SK-N-SH treated with all-trans-retinoic acid at 6 μM for 48 hours (cell line): ENCODE measurements around the gene COL19A1.

Experiments
- ATAC-seq: fragments of 200-7000 bp; cut with Tn5 transposase; 3 replicates; pipeline ENCODE4 v1.9.1; 2020; ENCODE audit warnings: mild to moderate bottlenecking, moderate library complexity
- ARNTL ChIP-seq: fragments of 450-650 bp; formaldehyde crosslinking; IDR thresholded peaks from 2 replicates; pipeline ENCODE4 v1.5.0; 2020; ENCODE audit warnings: low read depth, mild to moderate bottlenecking, moderate library complexity, borderline replicate concordance
- BACH2 ChIP-seq: fragments of 250-450 bp; sonication (Bioruptor Pico); IDR thresholded peaks from 2 replicates; pipeline ENCODE4 v1.9.0; 2021; ENCODE audit warnings: mild to moderate bottlenecking, borderline replicate concordance
- CREB5 ChIP-seq: fragments of 250-450 bp; sonication (Bioruptor Pico); IDR thresholded peaks from 2 replicates; pipeline ENCODE4 v1.5.1; 2020; ENCODE audit warnings: low read depth, mild to moderate bottlenecking, moderate library complexity
- CSDC2 ChIP-seq: fragments of 250-450 bp; sonication (Bioruptor Pico); IDR thresholded peaks from 2 replicates; pipeline ENCODE4 v1.5.0; 2020; ENCODE audit warnings: mild to moderate bottlenecking, moderate library complexity
- CSRNP3 ChIP-seq: fragments of 250-450 bp; sonication (Bioruptor Pico); IDR thresholded peaks from 2 replicates; pipeline ENCODE4 v1.5.1; 2021; ENCODE audit warnings: mild to moderate bottlenecking, moderate library complexity
- GLIS3 ChIP-seq: fragments of 250-450 bp; sonication (Bioruptor Pico); IDR thresholded peaks from 2 replicates; pipeline ENCODE4 v1.5.0; 2020; ENCODE audit warnings: mild to moderate bottlenecking, moderate library complexity
- ISL1 ChIP-seq: fragments of 250-450 bp; sonication (Bioruptor Pico); IDR thresholded peaks from 2 replicates; pipeline ENCODE4 v2.1.2; 2022; ENCODE audit warnings: mild to moderate bottlenecking, moderate library complexity
- OSR1 ChIP-seq: fragments of 250-450 bp; sonication (Bioruptor Pico); IDR thresholded peaks from 2 replicates; pipeline ENCODE4 v1.8.0; 2022; ENCODE audit warnings: moderate library complexity, mild to moderate bottlenecking, inconsistent platforms
- PATZ1 ChIP-seq: fragments of 250-450 bp; sonication (Bioruptor Pico); IDR thresholded peaks from 2 replicates; pipeline ENCODE4 v1.8.0; 2020; ENCODE audit warnings: mild to moderate bottlenecking, moderate library complexity, borderline replicate concordance
- POU6F1 ChIP-seq: fragments of 250-450 bp; sonication (Bioruptor Pico); IDR thresholded peaks from 2 replicates; pipeline ENCODE4 v1.8.0; 2021; ENCODE audit warnings: low read depth, mild to moderate bottlenecking, moderate library complexity, borderline replicate concordance
- PPARA ChIP-seq: fragments of 250-450 bp; sonication (Bioruptor Pico); IDR thresholded peaks from 2 replicates; pipeline ENCODE4 v1.5.0; 2020; ENCODE audit warnings: mild to moderate bottlenecking, borderline replicate concordance
- RARB ChIP-seq: fragments of 250-450 bp; sonication (Bioruptor Pico); IDR thresholded peaks from 2 replicates; pipeline ENCODE4 v1.8.0; 2021; ENCODE audit warnings: mild to moderate bottlenecking, moderate library complexity
- TCF4 ChIP-seq: fragments of 250-450 bp; sonication (Bioruptor Pico); IDR thresholded peaks from 2 replicates; pipeline ENCODE4 v1.8.0; 2021; ENCODE audit warnings: mild to moderate bottlenecking, moderate library complexity, borderline replicate concordance
- TOX ChIP-seq: fragments of 250-450 bp; sonication (Bioruptor Pico); IDR thresholded peaks from 2 replicates; pipeline ENCODE4 v1.8.0; 2021; ENCODE audit warnings: mild to moderate bottlenecking, moderate library complexity, borderline replicate concordance
- TSHZ2 ChIP-seq: fragments of 250-450 bp; sonication (Bioruptor Pico); IDR thresholded peaks from 2 replicates; pipeline ENCODE4 v1.5.0; 2020; ENCODE audit warnings: mild to moderate bottlenecking, moderate library complexity
- ZC3H10 ChIP-seq: fragments of 250-450 bp; sonication (Bioruptor Pico); IDR thresholded peaks from 2 replicates; pipeline ENCODE4 v1.5.1; 2021; ENCODE audit warnings: mild to moderate bottlenecking, moderate library complexity
- ZFP3 ChIP-seq: fragments of 250-450 bp; sonication (Bioruptor Pico); IDR thresholded peaks from 2 replicates; pipeline ENCODE4 v1.5.0; 2020; ENCODE audit warnings: mild to moderate bottlenecking, moderate library complexity
- ZNF565 ChIP-seq: fragments of 450-650 bp; formaldehyde crosslinking; conservative IDR thresholded peaks from 2 replicates; pipeline ENCODE4 v1.5.0; 2020; ENCODE audit warnings: low read depth, mild to moderate bottlenecking, moderate library complexity
- ZNF70 ChIP-seq: fragments of 450-650 bp; formaldehyde crosslinking; IDR thresholded peaks from 2 replicates; pipeline ENCODE4 v1.5.0; 2020; ENCODE audit warnings: mild to moderate bottlenecking, moderate library complexity
- ZNF8 ChIP-seq: fragments of 450-650 bp; formaldehyde crosslinking; IDR thresholded peaks from 2 replicates; pipeline ENCODE4 v1.5.0; 2020; ENCODE audit warnings: mild to moderate bottlenecking, moderate library complexity

Gene COL19A1

GRCh38 chr6:69881322-69882151 lies 15.2 kb downstream of the COL19A1 start:
- ATAC-seq, result no peak
- TF ChIP-seq ZNF8 (CRISPR knock-in tag) (no peak), TSHZ2 (no peak), TCF4 (CRISPR knock-in tag) (no peak), ZFP3 (no peak), OSR1 (CRISPR knock-in tag) (no peak), TOX (CRISPR knock-in tag) (no peak), CSRNP3 (CRISPR knock-in tag) (no peak), ARNTL (CRISPR knock-in tag) (no peak), RARB (no peak), ZNF565 (CRISPR knock-in tag) (no peak), POU6F1 (CRISPR knock-in tag) (no peak), PATZ1 (CRISPR knock-in tag) (no peak), ISL1 (no peak), ZC3H10 (CRISPR knock-in tag) (no peak), ZNF70 (no peak), CSDC2 (no peak), PPARA (no peak), CREB5 (CRISPR knock-in tag) (no peak)

- ATAC-seq, result no peak
- TF ChIP-seq BACH2 (CRISPR knock-in tag) (no peak), OSR1 (CRISPR knock-in tag) (no peak), TOX (CRISPR knock-in tag) (no peak), ZNF8 (CRISPR knock-in tag) (no peak), GLIS3 (no peak), TSHZ2 (no peak), PATZ1 (CRISPR knock-in tag) (no peak), ZC3H10 (CRISPR knock-in tag) (no peak), CSRNP3 (CRISPR knock-in tag) (no peak), ISL1 (no peak), CREB5 (CRISPR knock-in tag) (no peak), ZNF565 (CRISPR knock-in tag) (no peak), ZFP3 (no peak), CSDC2 (no peak), ZNF70 (no peak)
Observed at GRCh38 chr6:69883551-69883950, 17.2 kb downstream of the COL19A1 start.
